GM10847 (cell line): ENCODE measurements around the gene SPEM3.

Experiments
- POLR2A ChIP-seq: IDR thresholded peaks from 2 replicates; pipeline ENCODE4 v1.6.1; 2011; ENCODE audit not compliant: insufficient read length; ENCODE audit errors: extremely low read depth

SPEM3 gene

DNA sequence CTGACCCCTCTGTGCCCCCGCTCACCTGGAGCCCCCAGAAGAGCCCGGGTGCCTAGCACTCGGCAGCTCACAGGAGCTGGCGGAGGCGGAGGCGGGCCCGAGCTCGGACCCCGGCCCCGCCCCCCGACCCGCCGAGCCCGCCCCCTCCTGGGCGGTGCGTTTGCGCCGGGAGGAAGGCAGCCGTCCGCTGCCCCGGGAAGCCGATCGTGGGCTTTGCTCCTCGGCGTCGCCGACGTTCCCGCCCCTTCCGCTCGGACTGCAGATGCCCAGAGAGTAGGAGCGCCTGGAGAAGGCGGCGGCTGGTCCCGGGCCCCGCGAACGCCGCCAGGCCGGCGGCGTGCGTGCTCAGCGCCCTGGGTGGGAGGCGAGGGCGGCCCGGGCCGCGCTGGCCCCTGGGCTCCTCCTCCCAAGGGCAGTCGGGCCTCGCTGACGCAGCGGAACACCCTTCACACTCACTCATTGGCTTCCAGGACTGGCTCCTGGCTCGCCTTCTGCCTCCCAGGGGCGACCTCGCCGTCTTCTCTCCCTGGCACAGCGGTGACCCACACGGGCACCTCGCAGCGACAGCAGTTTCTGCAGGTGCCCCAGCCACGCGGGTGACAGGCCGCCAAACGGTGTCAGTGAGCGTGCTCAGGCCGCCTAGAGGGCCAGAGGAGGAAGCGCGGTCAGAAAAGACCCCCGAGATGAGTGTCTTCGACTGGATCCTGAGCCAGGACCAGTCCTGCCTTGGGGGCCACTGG is 34.0 kb upstream of the SPEM3 start, which contains the start of gene PLSCR3:
PLSCR3 (minus strand) TSS at position 74 of the 740 bp plus-strand sequence. CDS start 415 bp downstream, outside the sequence.
- peak; percentile 72 for TF ChIP-seq POLR2A

DNA sequence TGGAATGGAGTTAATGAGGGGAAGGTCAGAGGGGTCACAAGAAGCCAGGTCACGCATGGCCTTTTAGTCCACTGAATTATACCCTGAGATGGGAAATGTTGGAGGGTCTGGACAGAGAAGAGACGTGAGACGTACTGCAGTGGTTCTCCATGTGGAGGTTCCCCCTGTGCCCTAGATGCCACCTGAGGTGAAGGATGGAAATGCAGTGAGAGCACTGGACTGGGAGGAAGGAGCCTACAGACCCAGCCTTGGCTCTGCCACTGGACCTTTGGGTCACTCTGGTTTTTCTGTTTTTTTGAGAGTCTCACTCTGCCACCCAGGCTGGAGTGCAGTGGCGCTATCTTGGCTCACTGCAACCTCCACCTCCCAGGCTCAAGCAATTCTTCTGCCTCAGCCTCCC is 32.5 kb upstream of the SPEM3 start:
- TF ChIP-seq POLR2A, result no peak

DNA sequence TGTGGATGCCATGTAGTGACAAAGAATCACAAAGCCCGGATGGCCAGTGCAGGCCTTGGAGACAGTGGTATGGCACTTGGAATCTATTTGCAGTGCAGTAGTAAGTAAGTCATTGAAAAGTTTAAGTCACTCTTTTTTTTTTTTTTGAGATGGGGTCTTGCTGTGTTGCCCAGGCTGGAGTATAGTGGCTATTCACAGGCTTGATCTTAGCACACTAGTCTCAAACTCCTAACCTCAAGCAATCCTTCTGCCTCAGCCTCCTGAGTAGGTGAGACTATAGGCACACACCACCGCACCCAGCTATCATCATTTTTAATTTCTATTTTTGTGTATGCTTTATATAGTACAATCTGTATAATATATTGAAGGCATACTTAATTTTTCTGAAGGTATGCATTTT is 30.0 kb upstream of the SPEM3 start:
- TF ChIP-seq POLR2A, result no peak

DNA sequence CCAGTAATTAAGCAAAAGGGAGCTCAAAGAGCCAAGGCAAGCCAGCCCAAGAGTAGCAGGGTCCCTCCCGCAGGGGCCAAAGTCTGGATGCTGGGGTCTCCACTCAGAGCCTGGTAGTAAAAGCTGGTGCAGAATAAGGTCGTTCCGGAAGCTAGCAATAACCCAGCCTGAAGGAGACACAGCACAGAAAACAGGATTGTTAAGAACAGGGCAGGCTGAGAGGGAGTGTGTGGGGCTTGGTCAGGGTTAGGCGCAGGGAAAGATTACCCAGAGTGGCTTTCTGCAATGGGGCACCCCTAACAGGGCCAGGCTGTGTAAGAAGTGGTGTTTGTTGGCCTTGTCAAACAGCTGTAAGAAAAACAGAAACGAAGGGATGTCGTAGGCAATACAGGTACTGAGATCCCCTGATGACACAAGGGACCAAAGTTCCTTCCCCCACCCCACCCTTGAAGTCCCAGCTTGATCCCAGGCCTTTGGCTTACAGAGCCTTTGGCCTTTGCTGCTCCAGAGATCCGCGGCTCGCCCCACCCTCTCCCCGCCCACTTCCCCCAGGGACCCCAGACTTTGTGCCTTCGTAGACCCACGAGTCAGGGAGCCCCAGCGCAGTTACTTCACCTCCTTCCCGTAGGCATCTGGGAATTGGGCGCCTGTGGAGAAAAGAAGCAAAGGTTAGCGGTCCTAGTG is 25.5 kb upstream of the SPEM3 start:
- TF ChIP-seq POLR2A, result no peak

DNA sequence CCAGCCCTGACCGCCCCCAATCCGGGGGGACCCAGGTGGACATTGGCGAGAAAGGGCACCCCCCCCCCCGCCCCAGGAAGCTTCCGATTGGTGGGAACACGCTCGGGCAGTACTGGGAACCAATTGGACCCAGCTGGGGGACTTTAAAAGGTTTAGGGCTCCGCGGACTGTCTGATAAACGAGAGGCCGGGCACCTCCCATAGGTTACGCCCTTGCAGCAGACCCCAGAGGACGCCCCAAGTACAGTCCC is 25.0 kb upstream of the SPEM3 start:
- no peak for TF ChIP-seq POLR2A

DNA sequence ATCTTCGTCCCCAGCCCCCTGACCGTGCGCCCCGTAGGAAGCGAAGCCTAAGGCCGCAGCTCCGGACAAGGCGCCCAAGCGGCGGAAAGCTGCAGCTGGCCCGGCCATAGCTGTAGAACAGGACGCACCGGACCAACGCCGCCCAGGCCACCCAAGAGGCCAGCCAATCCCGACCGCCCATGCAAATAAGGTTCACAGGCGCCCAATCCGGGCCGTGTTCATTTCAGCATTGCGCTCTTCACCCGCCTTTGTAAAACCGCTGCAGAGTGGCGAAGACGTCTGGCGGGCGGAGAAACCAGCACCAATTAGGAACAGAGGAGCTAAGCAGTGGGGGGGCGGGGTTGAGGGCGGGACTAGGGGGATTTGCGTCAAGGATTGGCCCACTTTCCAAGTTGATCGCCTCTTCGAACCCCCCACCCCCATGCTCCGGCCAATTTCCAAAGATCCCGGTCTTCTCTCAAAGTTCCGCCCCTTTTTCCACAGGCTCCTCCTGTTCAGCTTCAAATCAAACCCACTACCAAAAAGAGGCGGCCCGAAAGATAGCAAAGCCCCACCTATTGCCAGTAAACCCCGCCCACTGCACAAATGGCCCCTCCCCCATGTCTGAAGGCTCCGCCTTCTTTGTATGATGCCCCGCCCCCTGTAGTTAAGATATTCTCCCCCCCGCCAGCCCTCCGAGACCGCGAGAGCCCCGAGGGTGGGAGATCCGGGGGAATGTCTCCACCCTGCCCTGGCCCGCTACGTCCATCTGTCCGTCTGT is 24.5 kb upstream of the SPEM3 start, which contains the start of gene TMEM256:
TMEM256 (minus strand) TSS at position 121 of the 760 bp plus-strand sequence; CDS start at position 108, 13 bp downstream.
- peak; percentile 91 for TF ChIP-seq POLR2A

DNA sequence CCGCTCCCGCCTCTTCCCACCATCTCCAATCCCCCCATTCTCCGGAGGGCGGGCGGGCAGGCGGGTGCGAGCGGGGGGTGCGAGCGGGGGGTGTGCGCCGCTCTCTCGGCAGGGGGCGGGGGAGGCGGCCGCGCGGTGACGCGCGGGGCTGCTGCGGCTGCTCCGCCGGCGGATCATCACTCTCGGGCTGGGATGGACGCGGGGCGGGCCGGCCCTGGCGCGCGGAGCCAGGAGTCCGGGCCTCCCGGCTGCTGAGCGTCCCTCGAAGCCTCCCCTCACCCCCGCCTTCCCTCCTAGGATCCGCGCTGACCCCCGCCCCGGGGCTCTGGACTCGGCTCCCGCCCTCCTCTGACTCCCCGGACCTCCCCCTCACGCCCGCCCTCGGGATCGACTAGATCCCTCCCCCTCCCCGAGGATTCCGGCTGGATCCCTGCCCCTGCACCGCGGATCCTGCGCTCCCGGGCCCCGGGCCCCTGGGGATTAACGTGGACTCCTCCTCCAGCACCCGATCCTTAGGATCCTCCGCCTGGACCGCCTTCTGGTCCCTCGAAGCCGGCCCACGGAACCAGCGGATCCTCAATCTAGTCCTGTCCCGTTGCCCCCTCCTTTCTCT is 23.8 kb upstream of the SPEM3 start:
- no peak for TF ChIP-seq POLR2A

DNA sequence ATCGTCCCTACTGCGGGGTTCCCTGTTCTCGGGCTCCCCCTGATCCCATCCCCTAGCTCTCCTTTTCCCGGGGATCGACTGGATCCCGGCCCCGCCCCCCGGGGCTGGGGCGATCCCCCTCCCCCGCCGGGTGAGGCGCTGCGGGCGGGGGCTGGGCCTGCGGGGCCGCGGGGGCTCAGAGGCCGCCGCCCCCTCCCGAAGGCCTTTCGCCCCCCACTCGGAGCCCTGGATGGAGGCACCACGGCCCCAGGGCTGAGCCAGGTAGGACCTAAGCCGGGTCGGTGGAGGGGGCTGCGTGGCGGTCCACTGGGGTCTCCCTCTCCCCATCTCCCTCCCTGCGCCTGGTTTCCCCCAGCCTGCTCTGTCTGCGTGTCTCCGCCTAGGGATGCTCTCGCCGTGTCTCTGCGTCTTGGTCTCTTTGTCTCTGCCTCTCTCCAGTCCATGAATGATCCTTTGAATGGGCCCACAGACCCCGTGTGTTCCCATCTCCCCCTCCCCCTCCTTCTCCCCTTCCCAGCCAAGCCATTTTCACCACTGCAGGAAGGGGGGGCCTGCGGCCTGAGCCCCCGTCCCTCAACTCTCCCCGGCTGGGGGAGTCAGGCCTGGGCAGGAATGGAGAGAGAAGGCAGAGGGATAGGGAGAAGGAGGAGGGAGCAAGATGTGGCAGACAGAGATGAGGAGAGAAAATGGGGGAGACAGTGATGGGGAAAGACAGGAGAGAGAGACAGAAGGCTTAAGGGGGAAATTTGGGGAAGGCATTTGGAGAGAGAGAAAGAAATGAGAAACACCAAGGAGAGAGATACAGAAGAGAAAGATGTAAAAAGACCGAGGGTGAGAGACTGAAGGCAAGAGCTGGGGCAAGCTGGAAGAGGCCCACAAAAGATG is 23.1 kb upstream of the SPEM3 start:
- no peak for TF ChIP-seq POLR2A

DNA sequence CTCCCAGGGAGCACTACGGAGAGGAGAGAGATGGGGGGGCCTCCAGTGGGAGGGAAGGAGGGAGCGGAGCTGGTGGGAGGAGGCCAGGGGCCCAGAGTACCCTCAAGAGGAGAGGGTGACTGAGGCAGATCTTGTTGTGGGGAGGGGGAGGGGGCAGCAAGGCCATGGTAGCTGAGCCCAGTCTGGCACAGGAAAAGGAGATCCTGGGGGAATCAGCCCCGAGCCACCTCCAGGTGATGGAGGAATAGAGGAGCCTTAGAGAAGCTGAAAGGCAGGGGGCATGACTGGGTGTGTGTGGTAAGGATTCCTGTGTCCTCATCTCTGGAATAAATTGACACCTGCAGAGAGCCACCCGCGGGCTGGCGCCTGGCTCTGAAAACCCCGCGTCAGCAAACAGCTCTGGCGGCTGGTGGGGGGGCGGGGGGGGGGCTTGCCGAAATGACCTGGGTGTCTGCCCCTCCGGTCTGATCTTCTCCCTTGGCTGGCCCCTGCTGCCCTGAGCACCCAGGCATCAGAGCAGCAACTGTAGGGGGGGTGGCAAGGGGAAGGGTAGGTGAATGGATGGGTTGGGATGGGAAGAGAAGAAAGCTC is 22.3 kb upstream of the SPEM3 start:
- no peak for TF ChIP-seq POLR2A

DNA sequence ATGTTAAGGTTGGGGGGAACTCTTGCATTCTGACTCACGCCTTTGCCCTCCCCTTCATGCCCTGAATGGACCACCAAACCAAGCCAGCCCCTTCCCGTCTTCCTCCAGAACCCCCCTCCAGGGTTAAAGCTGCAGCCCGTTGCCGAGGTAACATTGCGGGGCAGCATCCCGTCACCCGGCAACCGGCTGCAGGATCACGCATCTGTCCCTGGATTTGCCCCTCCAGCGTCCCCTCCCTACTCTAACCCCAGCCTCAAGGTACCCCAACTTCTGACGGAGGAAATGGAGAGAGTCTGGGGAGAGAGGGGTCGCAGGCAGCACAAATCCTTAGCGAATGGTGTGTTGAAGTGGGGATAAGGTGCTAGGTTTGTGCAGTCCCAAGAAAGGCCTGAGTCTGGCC is 21.6 kb upstream of the SPEM3 start:
- no peak for TF ChIP-seq POLR2A

DNA sequence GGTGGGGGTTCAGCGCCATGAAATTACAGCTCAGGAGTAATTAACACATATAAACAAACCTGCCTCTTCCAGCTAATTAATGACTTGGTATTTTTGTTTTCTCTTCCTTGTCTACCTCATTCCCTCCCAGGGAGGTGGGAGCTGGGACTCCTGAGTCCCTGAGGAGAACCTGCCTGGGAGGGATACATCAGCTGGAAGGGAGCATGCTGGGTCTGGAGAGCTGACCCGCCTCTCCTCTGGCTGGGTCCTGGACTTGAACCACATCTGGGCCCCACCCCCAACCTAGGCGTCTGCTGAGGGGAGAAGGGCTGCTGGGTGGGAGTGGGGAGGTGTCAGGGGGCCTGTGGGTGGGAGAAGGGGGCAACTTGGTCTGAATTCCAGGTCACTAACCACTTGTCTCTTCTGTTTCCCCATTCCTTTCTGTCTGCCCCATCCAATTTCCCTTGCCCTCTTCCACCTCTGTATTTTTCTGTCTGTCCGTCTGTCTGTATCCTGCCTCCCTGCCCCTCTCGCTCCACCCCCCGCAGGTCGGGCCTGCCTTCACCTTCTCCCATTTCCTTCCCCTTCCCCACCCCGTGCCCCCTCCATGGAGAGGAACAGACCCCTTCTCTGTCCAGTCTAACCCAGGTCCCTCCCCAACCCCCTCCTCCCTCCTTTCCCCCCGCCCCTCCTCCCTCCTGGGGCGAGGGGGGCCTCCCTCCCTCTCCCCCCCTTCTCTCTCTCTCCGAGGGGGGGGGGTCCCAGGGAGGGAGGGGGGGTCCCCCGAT is 21.0 kb upstream of the SPEM3 start, which contains the start of gene NLGN2:
NLGN2 (plus strand) TSS at position 361 of the 767 bp plus-strand sequence. CDS start 411 bp downstream, outside the sequence.
- no peak for TF ChIP-seq POLR2A

DNA sequence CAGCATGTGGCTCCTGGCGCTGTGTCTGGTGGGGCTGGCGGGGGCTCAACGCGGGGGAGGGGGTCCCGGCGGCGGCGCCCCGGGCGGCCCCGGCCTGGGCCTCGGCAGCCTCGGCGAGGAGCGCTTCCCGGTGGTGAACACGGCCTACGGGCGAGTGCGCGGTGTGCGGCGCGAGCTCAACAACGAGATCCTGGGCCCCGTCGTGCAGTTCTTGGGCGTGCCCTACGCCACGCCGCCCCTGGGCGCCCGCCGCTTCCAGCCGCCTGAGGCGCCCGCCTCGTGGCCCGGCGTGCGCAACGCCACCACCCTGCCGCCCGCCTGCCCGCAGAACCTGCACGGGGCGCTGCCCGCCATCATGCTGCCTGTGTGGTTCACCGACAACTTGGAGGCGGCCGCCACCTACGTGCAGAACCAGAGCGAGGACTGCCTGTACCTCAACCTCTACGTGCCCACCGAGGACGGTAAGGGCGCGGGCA is 20.4 kb upstream of the SPEM3 start:
- TF ChIP-seq POLR2A, result no peak

DNA sequence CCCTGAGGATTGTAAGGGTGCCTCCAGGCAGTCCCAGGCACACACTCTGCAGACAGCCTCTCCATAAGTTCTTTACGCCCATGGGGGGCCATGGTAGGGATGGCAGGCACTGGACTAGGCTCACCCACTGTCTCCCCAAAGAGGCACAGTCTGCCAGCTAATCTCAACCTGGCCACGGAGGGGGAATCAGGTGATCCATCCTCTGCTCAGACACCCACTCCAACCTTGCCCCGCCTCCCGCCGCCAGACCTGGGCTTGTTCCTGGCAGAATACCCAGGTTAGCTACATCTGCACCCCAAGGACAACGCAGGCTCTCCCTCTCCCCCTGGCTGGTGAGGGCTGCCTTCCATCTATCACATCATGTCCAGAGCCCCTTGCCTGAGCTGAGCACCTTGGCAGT is 19.8 kb upstream of the SPEM3 start:
- TF ChIP-seq POLR2A, result no peak
